ENCODE results near the gene TDP2.
"Not testable (repeated sequence)": the region's sequence is repeated elsewhere in the genome, so short reads cannot be mapped to it uniquely, and the experiment has no call there.

TDP2 gene

GRCh38 chr6:24643920-24644319 lies 22.8 kb downstream of the TDP2 start:
- no peaks in the 10 kb centered on the region for H3K4me1 ChIP-seq (ENCODE audit: insufficient read depth, insufficient read length)
- TF ChIP-seq ZNF274 (IDR thresholded peaks at IDR 0.05; ENCODE audit: low read depth, low read length) (no peak), YY1 (IDR thresholded peaks at IDR 0.05; ENCODE audit: insufficient read depth, insufficient read length) (no peak), SUZ12 (IDR thresholded peaks at IDR 0.05; ENCODE audit: extremely low read depth, insufficient read depth, insufficient read length) (no peak)
- no peaks in the 10 kb centered on the region for H3K36me3 ChIP-seq (ENCODE audit: insufficient read depth, insufficient read length, low read length)
- H3K4me3 ChIP-seq (ENCODE audit: insufficient read length, low read depth) = no peak overlapping the region
- peaks cover 19% of the 10 kb centered on the region for H3K27me3 ChIP-seq (ENCODE audit: insufficient read depth, insufficient read length)
- peaks cover 4% of the 10 kb centered on the region; the same call in 1 of the 2 replicates for H3K9me3 ChIP-seq (ENCODE audit: insufficient read depth, low read length)
- H3K9ac ChIP-seq (ENCODE audit: insufficient read length, low read depth) = no peak overlapping the region
- no peak for DNase-seq (ENCODE audit: low read depth, low spot score)

GRCh38 chr6:24642061-24642460 lies 24.6 kb downstream of the TDP2 start:
- Histone ChIP-seq H3K9me3 (ENCODE audit: insufficient read depth, low read length) (peaks cover 4% of the 10 kb centered on the region; the same call in 1 of the 2 replicates), H3K9ac (ENCODE audit: insufficient read length, low read depth) (no peak overlapping the region), H3K4me3 (ENCODE audit: insufficient read length, low read depth) (no peak overlapping the region), H3K27me3 (ENCODE audit: insufficient read depth, insufficient read length) (peaks cover 19% of the 10 kb centered on the region), H3K36me3 (ENCODE audit: insufficient read depth, insufficient read length, low read length) (no peaks in the 10 kb centered on the region), H3K4me1 (ENCODE audit: insufficient read depth, insufficient read length) (no peaks in the 10 kb centered on the region)
- DNase-seq (ENCODE audit: low read depth, low spot score) = no peak
- TF ChIP-seq YY1 (IDR thresholded peaks at IDR 0.05; ENCODE audit: insufficient read depth, insufficient read length) (no peak), SUZ12 (IDR thresholded peaks at IDR 0.05; ENCODE audit: extremely low read depth, insufficient read depth, insufficient read length) (no peak), ZNF274 (IDR thresholded peaks at IDR 0.05; ENCODE audit: low read depth, low read length) (no peak)

DNA sequence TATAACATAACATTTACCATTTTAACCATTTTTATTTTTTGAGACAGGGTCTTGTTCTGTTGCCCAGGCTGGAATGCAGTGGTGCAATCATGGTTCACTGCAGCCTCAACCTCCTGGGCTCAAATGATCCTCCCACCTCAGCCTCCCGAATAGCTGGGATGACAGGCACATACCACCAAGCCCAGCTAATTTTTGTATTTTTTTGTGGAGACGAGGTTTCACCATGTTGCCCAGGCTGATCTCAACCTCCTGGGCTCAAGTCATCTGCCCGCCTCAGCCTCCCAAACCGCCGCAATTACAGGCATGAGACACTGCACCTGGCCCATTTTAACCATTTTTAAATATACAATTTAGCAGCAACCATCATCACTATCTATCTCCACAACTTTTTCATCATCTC lies 26.1 kb downstream of the TDP2 start:
- not testable (repeated sequence) for H3K9me3 ChIP-seq (ENCODE audit: insufficient read depth, low read length); H3K9ac ChIP-seq (ENCODE audit: insufficient read length, low read depth); H3K4me1 ChIP-seq (ENCODE audit: insufficient read depth, insufficient read length); H3K4me3 ChIP-seq (ENCODE audit: insufficient read length, low read depth); DNase-seq (ENCODE audit: low read depth, low spot score); H3K36me3 ChIP-seq (ENCODE audit: insufficient read depth, insufficient read length, low read length)
- H3K27me3 ChIP-seq (ENCODE audit: insufficient read depth, insufficient read length) = peaks cover 19% of the 10 kb centered on the region

DNA sequence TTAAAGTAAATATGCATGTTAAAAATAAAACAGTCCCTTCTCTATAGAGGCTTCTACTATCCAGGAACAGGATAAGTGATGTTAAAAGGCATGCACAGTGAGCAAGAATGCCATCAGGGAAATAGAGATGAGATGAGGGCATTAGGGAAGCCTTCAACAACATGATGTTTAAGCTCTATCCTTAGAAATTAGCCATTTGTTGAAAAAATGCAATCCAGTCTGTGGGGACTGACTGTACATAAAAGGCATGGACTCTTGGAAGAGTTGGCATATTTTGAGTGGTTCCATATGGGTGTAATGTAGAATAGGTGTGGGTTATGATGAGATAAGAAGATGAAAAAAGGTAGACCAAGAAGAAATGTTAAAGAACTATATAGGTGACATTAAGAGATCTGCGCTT lies 26.5 kb downstream of the TDP2 start:
- TF ChIP-seq YY1 (IDR thresholded peaks at IDR 0.05; ENCODE audit: insufficient read depth, insufficient read length) (no peak), ZNF274 (IDR thresholded peaks at IDR 0.05; ENCODE audit: low read depth, low read length) (no peak), SUZ12 (IDR thresholded peaks at IDR 0.05; ENCODE audit: extremely low read depth, insufficient read depth, insufficient read length) (no peak)
- Histone ChIP-seq H3K4me3 (ENCODE audit: insufficient read length, low read depth) (no peak overlapping the region), H3K9me3 (ENCODE audit: insufficient read depth, low read length) (peaks cover 4% of the 10 kb centered on the region; the same call in 1 of the 2 replicates), H3K4me1 (ENCODE audit: insufficient read depth, insufficient read length) (no peaks in the 10 kb centered on the region), H3K36me3 (ENCODE audit: insufficient read depth, insufficient read length, low read length) (no peaks in the 10 kb centered on the region), H3K27me3 (ENCODE audit: insufficient read depth, insufficient read length) (peaks cover 17% of the 10 kb centered on the region), H3K9ac (ENCODE audit: insufficient read length, low read depth) (no peak overlapping the region)
- DNase-seq (ENCODE audit: low read depth, low spot score) = no peak

DNA sequence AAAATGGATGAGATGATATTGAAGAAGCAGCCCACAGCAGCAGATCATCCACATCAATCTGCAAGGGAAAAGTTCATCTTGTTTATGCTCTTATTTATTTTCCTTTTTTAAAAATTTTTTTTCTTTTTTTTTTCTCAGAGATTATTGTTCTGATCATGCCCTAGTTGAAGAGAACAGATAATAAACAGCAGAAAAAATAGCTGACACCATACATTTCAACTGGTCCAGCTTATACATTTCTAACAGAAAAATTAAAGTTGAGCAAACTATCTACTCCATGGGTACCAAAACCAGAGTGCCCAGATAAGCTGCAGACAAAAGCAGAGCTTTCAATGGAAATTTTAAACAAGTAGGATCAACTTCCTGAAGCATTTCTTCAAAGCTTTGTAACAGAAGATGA lies 30.0 kb downstream of the TDP2 start:
- H3K9ac ChIP-seq (ENCODE audit: insufficient read length, low read depth) = no peak overlapping the region
- no peak overlapping the region for H3K4me3 ChIP-seq (ENCODE audit: insufficient read length, low read depth)
- H3K36me3 ChIP-seq (ENCODE audit: insufficient read depth, insufficient read length, low read length) = no peaks in the 10 kb centered on the region
- no peaks in the 10 kb centered on the region for H3K27me3 ChIP-seq (ENCODE audit: insufficient read depth, insufficient read length)
- H3K4me1 ChIP-seq (ENCODE audit: insufficient read depth, insufficient read length) = no peaks in the 10 kb centered on the region
- H3K9me3 ChIP-seq (ENCODE audit: insufficient read depth, low read length) = peaks cover 4% of the 10 kb centered on the region; the same call in 1 of the 2 replicates
- TF ChIP-seq YY1 (IDR thresholded peaks at IDR 0.05; ENCODE audit: insufficient read depth, insufficient read length) = no peak
- no peak for TF ChIP-seq SUZ12 (IDR thresholded peaks at IDR 0.05; ENCODE audit: extremely low read depth, insufficient read depth, insufficient read length)
- TF ChIP-seq ZNF274 (IDR thresholded peaks at IDR 0.05; ENCODE audit: low read depth, low read length) = no peak
- no peak for DNase-seq (ENCODE audit: low read depth, low spot score)

- Histone ChIP-seq H3K36me3 (ENCODE audit: insufficient read depth, insufficient read length, low read length) (no peaks in the 10 kb centered on the region), H3K27me3 (ENCODE audit: insufficient read depth, insufficient read length) (no peaks in the 10 kb centered on the region), H3K9ac (ENCODE audit: insufficient read length, low read depth) (no peak overlapping the region), H3K4me3 (ENCODE audit: insufficient read length, low read depth) (no peak overlapping the region), H3K9me3 (ENCODE audit: insufficient read depth, low read length) (no peaks in the 10 kb centered on the region), H3K4me1 (ENCODE audit: insufficient read depth, insufficient read length) (peaks cover 4% of the 10 kb centered on the region)
- no peak for DNase-seq (ENCODE audit: low read depth, low spot score)
- TF ChIP-seq ZNF274 (IDR thresholded peaks at IDR 0.05; ENCODE audit: low read depth, low read length) (no peak), SUZ12 (IDR thresholded peaks at IDR 0.05; ENCODE audit: extremely low read depth, insufficient read depth, insufficient read length) (no peak), YY1 (IDR thresholded peaks at IDR 0.05; ENCODE audit: insufficient read depth, insufficient read length) (no peak)
Measured at GRCh38 chr6:24632573-24632972, 34.1 kb downstream of the TDP2 start.

- Histone ChIP-seq H3K4me1 (ENCODE audit: insufficient read depth, insufficient read length) (peaks cover 4% of the 10 kb centered on the region), H3K9ac (ENCODE audit: insufficient read length, low read depth) (no peak overlapping the region), H3K9me3 (ENCODE audit: insufficient read depth, low read length) (no peaks in the 10 kb centered on the region), H3K27me3 (ENCODE audit: insufficient read depth, insufficient read length) (no peaks in the 10 kb centered on the region), H3K36me3 (ENCODE audit: insufficient read depth, insufficient read length, low read length) (no peaks in the 10 kb centered on the region), H3K4me3 (ENCODE audit: insufficient read length, low read depth) (no peak overlapping the region)
- no peak for TF ChIP-seq ZNF274 (IDR thresholded peaks at IDR 0.05; ENCODE audit: low read depth, low read length)
- no peak for TF ChIP-seq YY1 (IDR thresholded peaks at IDR 0.05; ENCODE audit: insufficient read depth, insufficient read length)
- TF ChIP-seq SUZ12 (IDR thresholded peaks at IDR 0.05; ENCODE audit: extremely low read depth, insufficient read depth, insufficient read length) = no peak
- no peak for DNase-seq (ENCODE audit: low read depth, low spot score)
Measured at GRCh38 chr6:24631671-24632070, 35.0 kb downstream of the TDP2 start.
